Measurements from ENCODE around the gene GPC5. TPM values are rescaled to one million over a fixed set of nuclear protein-coding genes. Genes with fewer than 3 reads are reported as not detected.

The GPC5 gene
- total RNA-seq, 1 donor from 2014 or later: 2.5 TPM

DNA sequence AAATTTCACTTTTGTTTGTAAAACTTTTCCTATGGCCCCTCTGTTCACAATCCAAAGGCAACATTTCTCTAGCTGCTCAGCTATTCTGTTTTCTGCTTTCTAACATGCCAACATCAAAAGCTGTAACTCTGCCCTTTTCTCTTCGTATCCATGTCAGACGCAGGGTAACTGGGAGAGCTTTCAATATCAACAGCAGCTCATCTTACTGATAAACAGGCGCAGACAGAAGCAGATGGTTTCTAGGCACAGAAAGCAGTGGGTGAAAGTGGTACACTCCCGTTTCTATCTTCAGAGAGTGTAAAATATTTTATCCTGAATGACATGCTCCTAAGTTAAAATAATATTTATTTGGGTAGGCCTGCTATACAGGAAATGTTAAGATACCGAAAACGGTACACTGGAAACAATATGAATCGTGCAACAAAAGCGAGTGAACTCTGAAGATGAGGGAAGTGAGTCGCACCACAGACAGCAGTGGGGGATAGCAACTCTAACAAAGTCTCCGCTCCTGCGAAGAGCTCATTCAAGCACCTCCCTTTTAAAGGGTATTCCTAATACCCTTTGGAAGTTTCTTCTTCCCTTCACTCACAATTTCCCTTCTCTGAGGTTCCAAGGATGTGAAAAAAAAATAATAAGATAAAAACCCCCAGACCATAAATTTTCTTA lies 798.3 kb downstream of the GPC5 start:
- H3K9me3 Mint-ChIP-seq: peaks cover 8% of the 10 kb centered on the region
- TF ChIP-seq, protein P1, sequence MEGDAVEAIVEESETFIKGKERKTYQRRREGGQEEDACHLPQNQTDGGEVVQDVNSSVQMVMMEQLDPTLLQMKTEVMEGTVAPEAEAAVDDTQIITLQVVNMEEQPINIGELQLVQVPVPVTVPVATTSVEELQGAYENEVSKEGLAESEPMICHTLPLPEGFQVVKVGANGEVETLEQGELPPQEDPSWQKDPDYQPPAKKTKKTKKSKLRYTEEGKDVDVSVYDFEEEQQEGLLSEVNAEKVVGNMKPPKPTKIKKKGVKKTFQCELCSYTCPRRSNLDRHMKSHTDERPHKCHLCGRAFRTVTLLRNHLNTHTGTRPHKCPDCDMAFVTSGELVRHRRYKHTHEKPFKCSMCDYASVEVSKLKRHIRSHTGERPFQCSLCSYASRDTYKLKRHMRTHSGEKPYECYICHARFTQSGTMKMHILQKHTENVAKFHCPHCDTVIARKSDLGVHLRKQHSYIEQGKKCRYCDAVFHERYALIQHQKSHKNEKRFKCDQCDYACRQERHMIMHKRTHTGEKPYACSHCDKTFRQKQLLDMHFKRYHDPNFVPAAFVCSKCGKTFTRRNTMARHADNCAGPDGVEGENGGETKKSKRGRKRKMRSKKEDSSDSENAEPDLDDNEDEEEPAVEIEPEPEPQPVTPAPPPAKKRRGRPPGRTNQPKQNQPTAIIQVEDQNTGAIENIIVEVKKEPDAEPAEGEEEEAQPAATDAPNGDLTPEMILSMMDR (IDR thresholded peaks at IDR 0.05; ENCODE audit: unreplicated experiment): no peak
- H3K36me3 Mint-ChIP-seq: peaks cover 4% of the 10 kb centered on the region
- DNase-seq (ENCODE audit: low spot score in 2 of 2, unreplicated experiment in 2 of 2): no peak
- no peaks in the 10 kb centered on the region for H3K27me3 Mint-ChIP-seq (ENCODE audit: low read depth)
- H3K27ac Mint-ChIP-seq: peak overlapping the region; percentile 66
- H3K4me1 Mint-ChIP-seq: peaks cover 11% of the 10 kb centered on the region
- peak overlapping the region; percentile 16 for H3K4me3 Mint-ChIP-seq

GRCh38 chr13:92197669-92198068 lies 799.2 kb downstream of the GPC5 start:
- Mint-ChIP-seq H3K4me3 (no peak overlapping the region), H3K9me3 (peaks cover 4% of the 10 kb centered on the region), H3K36me3 (no peaks in the 10 kb centered on the region), H3K4me1 (peaks cover 17% of the 10 kb centered on the region), H3K27me3 (ENCODE audit: low read depth) (no peaks in the 10 kb centered on the region), H3K27ac (no peak overlapping the region)
- TF ChIP-seq, protein P1 (IDR thresholded peaks at IDR 0.05; ENCODE audit: unreplicated experiment): no peak
- DNase-seq (ENCODE audit: low spot score in 2 of 2, unreplicated experiment in 2 of 2): no peak

DNA sequence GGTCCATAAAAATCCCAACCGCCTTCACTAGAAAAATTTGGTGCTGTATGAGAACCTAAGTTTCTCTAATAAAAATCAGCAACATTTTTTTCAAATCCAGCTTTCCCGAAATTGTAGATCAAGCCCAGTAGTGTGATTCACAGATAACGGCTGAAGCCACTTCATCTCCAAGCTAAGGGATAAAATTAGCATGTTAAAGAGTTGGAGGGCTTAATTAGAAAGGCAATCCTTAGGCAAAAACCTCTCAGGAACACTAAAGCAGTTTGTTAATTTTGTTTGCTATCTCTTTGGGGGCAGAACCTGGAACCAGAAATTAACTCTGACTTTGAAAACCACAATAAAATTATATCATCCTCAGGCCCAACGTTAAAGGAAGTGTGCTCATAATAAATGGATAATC lies 820.2 kb downstream of the GPC5 start:
- TF ChIP-seq, protein P1 (IDR thresholded peaks at IDR 0.05; ENCODE audit: unreplicated experiment): no peak
- Mint-ChIP-seq H3K4me1 (peaks cover 30% of the 10 kb centered on the region), H3K27me3 (ENCODE audit: low read depth) (no peaks in the 10 kb centered on the region), H3K4me3 (no peak overlapping the region), H3K9me3 (peaks cover 7% of the 10 kb centered on the region), H3K27ac (no peak overlapping the region), H3K36me3 (no peaks in the 10 kb centered on the region)
- DNase-seq (ENCODE audit: low spot score in 2 of 2, unreplicated experiment in 2 of 2): no peak

DNA sequence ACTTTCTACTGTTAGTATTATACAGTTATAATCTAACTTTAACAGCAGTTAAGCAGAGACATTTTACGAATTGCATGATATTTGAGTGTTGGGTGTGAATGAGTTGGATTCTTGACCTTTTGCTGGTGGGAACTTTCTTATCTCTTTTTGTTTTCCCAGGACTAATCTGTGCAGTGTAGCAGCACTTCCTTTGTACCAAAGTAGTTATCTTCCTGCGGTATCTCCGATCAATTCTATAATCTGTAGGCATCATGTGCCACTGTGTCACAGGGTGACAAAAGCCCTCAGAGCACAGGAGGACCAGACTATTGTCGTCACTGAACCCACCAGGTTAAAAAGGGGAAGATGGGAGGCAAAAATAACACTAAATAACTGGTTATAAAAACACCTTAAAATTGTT lies 823.5 kb downstream of the GPC5 start:
- peaks cover 21% of the 10 kb centered on the region for H3K9me3 Mint-ChIP-seq
- H3K4me1 Mint-ChIP-seq: peaks cover 37% of the 10 kb centered on the region
- no peaks in the 10 kb centered on the region for H3K27me3 Mint-ChIP-seq (ENCODE audit: low read depth)
- H3K27ac Mint-ChIP-seq: peak overlapping the region; percentile 60
- peaks cover 3% of the 10 kb centered on the region for H3K36me3 Mint-ChIP-seq
- no peak for DNase-seq (ENCODE audit: low spot score in 2 of 2, unreplicated experiment in 2 of 2)
- H3K4me3 Mint-ChIP-seq: no peak overlapping the region
- TF ChIP-seq, protein P1 (IDR thresholded peaks at IDR 0.05; ENCODE audit: unreplicated experiment): no peak

- TF ChIP-seq, protein P1 (IDR thresholded peaks at IDR 0.05; ENCODE audit: unreplicated experiment): no peak
- no peak overlapping the region for H3K4me3 Mint-ChIP-seq
- H3K9me3 Mint-ChIP-seq: peaks cover 19% of the 10 kb centered on the region
- no peak for DNase-seq (ENCODE audit: low spot score in 2 of 2, unreplicated experiment in 2 of 2)
- H3K27ac Mint-ChIP-seq: peak overlapping the region; percentile 43
- peaks cover 6% of the 10 kb centered on the region for H3K36me3 Mint-ChIP-seq
- H3K27me3 Mint-ChIP-seq (ENCODE audit: low read depth): no peaks in the 10 kb centered on the region
- H3K4me1 Mint-ChIP-seq: peaks cover 37% of the 10 kb centered on the region
These were observed 825.8 kb downstream of the GPC5 start for GRCh38 chr13:92224052-92224821.
